Keratinocyte (primary cell): ENCODE results near the gene BHMT. TPM values are rescaled to one million over a fixed set of nuclear protein-coding genes. Genes with fewer than 3 reads are reported as not detected.
A peak's percentile ranks its signal among the peaks of the same experiment; 100 is the strongest.

ENCODE experiments used
- DNase-seq: peaks from one replicate; pipeline ENCODE4 v3.0.0-alpha.2; 2011; ENCODE audit warnings: low read depth, missing footprints, low spot score
- FAIRE-seq: peaks from 2 replicates; lab custom pipeline; 2011; peaks lifted over from hg19 to GRCh38; lab: Jason Lieb, UNC
- H2AFZ ChIP-seq: 2 replicates; pipeline ENCODE4 v1.6.0; 2012; ENCODE audit warnings: low read length, control low read depth, inconsistent platforms; ENCODE audit not compliant: control insufficient read depth
- H3K27ac ChIP-seq: 2 replicates; pipeline ENCODE4 v1.5.1; 2011; ENCODE audit warnings: low read length; ENCODE audit not compliant: control insufficient read depth, insufficient read depth
- H3K27me3 ChIP-seq: 3 replicates; pipeline ENCODE4 v1.6.0; 2011; ENCODE audit warnings: low read length; ENCODE audit not compliant: control insufficient read depth, insufficient read depth; ENCODE audit errors: extremely low read depth
- H3K36me3 ChIP-seq, 2 experiments: 2 replicates in 1 of 2; 3 replicates in 1 of 2; pipeline ENCODE4 v1.5.1; 2011; ENCODE audit warnings: low read length in 2 of 2, mild to moderate bottlenecking in 1 of 2; ENCODE audit not compliant: control insufficient read depth in 2 of 2, insufficient read depth in 2 of 2; ENCODE audit errors: extremely low read depth in 1 of 2
- H3K4me1 ChIP-seq: 3 replicates; pipeline ENCODE4 v1.5.1; 2011; ENCODE audit warnings: low read length; ENCODE audit not compliant: control insufficient read depth, insufficient read depth; ENCODE audit errors: extremely low read depth
- H3K4me2 ChIP-seq: 3 replicates; pipeline ENCODE4 v1.6.0; 2011; ENCODE audit warnings: low read depth, low read length; ENCODE audit not compliant: control insufficient read depth, insufficient read depth; ENCODE audit errors: extremely low read depth
- H3K4me3 ChIP-seq, 3 experiments: fragments of 200-600 bp in 1 of 3; sonication (generic) in 1 of 3; 2 replicates in 2 of 3; 3 replicates in 1 of 3; pipeline ENCODE4 v1.5.1; 2011 to 2016; ENCODE audit warnings: low read length in 3 of 3, mild to moderate bottlenecking in 3 of 3, control low read depth in 2 of 3, inconsistent platforms in 1 of 3, low read depth in 1 of 3, mixed read lengths in 1 of 3, mixed run types in 1 of 3, moderate library complexity in 1 of 3; ENCODE audit not compliant: control insufficient read depth in 2 of 3, insufficient read depth in 2 of 3; ENCODE audit errors: extremely low read depth in 1 of 3
- H3K79me2 ChIP-seq: 2 replicates; pipeline ENCODE4 v1.6.0; 2012; ENCODE audit warnings: low read length; ENCODE audit not compliant: control insufficient read depth, insufficient read depth
- H3K9ac ChIP-seq: 3 replicates; pipeline ENCODE4 v1.6.0; 2011; ENCODE audit warnings: low read length; ENCODE audit not compliant: control insufficient read depth, insufficient read depth; ENCODE audit errors: extremely low read depth
- H3K9me1 ChIP-seq: 3 replicates; pipeline ENCODE4 v1.6.0; 2011; ENCODE audit warnings: low read length; ENCODE audit not compliant: control insufficient read depth, insufficient read depth; ENCODE audit errors: extremely low read depth
- H3K9me3 ChIP-seq: 2 replicates; pipeline ENCODE4 v1.5.1; 2012; ENCODE audit warnings: low read depth, low read length; ENCODE audit not compliant: control insufficient read depth
- H4K20me1 ChIP-seq: 3 replicates; pipeline ENCODE4 v1.6.0; 2011; ENCODE audit warnings: low read length; ENCODE audit not compliant: control insufficient read depth, insufficient read depth; ENCODE audit errors: extremely low read depth
- EZH2 ChIP-seq: IDR thresholded peaks from one replicate; pipeline ENCODE4 v1.6.1; 2012; ENCODE audit warnings: inconsistent platforms, mild to moderate bottlenecking, low read length, moderate library complexity
- dilution Hi-C: fragments of 300-500 bp; cut with MboI; formaldehyde crosslinking; loops from one replicate; pipeline ENCODE4 v1.7.0; 2020; ENCODE audit warnings: low sequenced_read_pairs; ENCODE audit not compliant: extremely low pct_ligation_motif_present
- polyA plus RNA-seq, 5 experiments: library from polyadenylated mRNA; depleted of rRNA in 3 of 5; stranded (reverse) in 3 of 5; stranded (forward) in 1 of 5; unstranded in 1 of 5; fragments of >200 nt; gene quantifications; 1 replicate in 1 of 5; 2 replicates in 3 of 5; 3 replicates in 1 of 5; pipeline versions ENCODE4 v1.2.1 to v1.2.3, GENCODE V29; 2011 to 2012; ENCODE audit warnings: missing spikeins in 2 of 5, low read depth in 1 of 5, low replicate concordance in 1 of 5
- TF ChIP-seq, protein P1 (sequence below), 3 experiments: IDR thresholded peaks in 1 of 3; conservative IDR thresholded peaks in 1 of 3; optimal IDR thresholded peaks in 1 of 3; 2 replicates in 2 of 3; 3 replicates in 1 of 3; pipeline versions ENCODE3 to v1.5.1; 2011; ENCODE audit warnings: low read length in 3 of 3, mild to moderate bottlenecking in 3 of 3, moderate library complexity in 2 of 3, control low read depth in 1 of 3, inconsistent platforms in 1 of 3; ENCODE audit not compliant: insufficient read depth in 2 of 3; ENCODE audit errors: extremely low read depth in 1 of 3

Gene BHMT
- polyA plus RNA-seq, 1 donor (not counting 4 experiments of a cell fraction or from before 2014, with no cell fraction given), result not detected

DNA sequence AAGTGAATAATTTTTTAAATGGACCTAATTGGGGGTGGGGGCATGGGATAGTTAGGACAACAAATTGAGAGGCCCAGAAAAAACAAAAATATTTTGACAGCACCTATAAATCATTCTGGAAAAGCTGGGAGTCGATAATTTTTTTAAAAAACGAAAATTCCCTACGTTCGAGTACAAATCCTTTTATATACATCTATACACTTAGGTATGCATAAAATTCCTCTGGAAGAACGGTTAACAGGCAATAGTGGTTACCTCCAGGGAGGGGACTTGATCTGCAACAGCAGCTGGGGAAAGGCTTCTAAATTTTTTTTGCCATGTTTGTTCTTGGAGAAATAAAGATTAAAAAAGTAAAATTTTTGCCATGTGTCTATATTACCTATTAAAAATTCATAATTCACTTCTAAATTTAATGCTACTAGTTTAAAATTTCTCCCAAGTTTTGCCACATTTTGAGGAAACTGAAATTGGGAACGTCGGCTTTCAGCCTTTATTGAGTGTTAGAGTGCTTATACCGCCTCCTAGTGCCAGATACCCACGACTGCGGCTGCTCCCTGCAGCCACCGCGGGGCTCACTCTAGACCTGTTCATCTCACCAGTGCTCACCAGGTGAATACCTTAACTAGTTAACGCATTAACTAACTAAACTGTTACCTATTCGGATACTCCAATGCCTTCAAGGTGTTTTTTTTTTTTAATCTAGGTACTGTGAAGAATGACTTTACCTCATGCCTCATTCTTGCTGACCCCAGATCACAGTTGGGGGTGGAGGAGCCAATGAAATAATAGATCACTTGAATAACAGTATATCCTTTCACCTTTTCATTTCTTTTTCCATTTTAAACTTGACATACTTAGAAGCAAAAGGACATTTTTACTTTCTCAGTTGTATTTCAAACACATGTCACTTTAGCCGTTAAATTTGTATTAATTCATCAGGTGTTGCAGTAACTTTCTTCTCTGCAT is 1.8 kb upstream of the BHMT start:
- no peak for TF ChIP-seq EZH2
- TF ChIP-seq, protein P1, sequence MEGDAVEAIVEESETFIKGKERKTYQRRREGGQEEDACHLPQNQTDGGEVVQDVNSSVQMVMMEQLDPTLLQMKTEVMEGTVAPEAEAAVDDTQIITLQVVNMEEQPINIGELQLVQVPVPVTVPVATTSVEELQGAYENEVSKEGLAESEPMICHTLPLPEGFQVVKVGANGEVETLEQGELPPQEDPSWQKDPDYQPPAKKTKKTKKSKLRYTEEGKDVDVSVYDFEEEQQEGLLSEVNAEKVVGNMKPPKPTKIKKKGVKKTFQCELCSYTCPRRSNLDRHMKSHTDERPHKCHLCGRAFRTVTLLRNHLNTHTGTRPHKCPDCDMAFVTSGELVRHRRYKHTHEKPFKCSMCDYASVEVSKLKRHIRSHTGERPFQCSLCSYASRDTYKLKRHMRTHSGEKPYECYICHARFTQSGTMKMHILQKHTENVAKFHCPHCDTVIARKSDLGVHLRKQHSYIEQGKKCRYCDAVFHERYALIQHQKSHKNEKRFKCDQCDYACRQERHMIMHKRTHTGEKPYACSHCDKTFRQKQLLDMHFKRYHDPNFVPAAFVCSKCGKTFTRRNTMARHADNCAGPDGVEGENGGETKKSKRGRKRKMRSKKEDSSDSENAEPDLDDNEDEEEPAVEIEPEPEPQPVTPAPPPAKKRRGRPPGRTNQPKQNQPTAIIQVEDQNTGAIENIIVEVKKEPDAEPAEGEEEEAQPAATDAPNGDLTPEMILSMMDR (optimal IDR thresholded peaks at IDR 0.05 in 1 of 3, IDR thresholded peaks at IDR 0.05 in 1 of 3, conservative IDR thresholded peaks at IDR 0.05 in 1 of 3; ENCODE audit: extremely low read depth in 1 of 3, insufficient read depth in 2 of 3, low read length in 3 of 3), result peak; percentile 57 to 63 (median 63)
- no peaks in the 10 kb centered on the region for H3K79me2 ChIP-seq
- no peaks in the 10 kb centered on the region for H3K9me3 ChIP-seq
- no peaks in the 10 kb centered on the region for H3K4me1 ChIP-seq
- no peak overlapping the region for H3K9ac ChIP-seq
- no peaks in the 10 kb centered on the region for H3K36me3 ChIP-seq
- H3K4me3 ChIP-seq, result no peak overlapping the region
- no peak overlapping the region for H2AFZ ChIP-seq
- H3K9me1 ChIP-seq, result no peaks in the 10 kb centered on the region
- H3K27ac ChIP-seq, result no peak overlapping the region
- no peaks in the 10 kb centered on the region for H4K20me1 ChIP-seq
- dilution Hi-C loops, result no loop called here
- H3K27me3 ChIP-seq, result peaks cover 36% of the 10 kb centered on the region
- DNase-seq (no peak), FAIRE-seq (no peak)
- no peak overlapping the region for H3K4me2 ChIP-seq

DNA sequence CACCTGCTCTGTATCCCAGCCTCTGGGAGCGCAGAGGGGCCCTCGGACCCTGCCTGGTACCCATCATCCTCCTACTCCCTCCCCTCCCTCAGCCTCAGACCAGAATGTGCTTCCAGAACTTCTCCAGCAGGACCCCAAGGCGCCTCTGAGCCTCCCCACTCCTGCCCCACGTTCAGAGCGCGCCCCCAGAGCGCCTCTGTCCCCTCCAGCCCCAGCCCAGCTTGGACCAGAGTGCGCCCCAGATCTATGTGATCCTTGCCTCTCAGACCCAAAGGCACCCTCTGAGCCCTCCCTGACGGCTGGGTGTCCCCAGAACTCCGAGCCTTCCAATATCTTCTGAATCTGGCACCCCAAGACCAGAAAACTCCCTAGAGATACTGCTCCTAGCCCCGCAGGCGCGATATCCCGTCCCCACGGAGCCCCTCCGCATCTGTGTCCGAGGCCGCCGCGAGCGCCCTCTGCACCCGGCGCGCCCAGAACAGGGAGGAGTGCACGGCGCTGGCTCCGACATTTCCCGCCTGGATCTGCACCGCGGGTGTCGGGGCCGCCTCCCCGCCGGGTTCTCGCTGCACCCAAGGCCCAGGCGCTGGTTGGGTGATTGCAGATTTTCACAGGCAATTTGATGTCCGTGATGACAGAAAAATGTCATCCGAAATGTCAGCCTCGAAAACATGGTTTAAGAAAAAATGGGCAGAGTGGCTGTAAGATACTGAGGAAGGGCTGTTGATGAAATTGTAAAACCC is 522 bp downstream of the BHMT start:
- FAIRE-seq, result no peak
- Histone ChIP-seq H3K36me3 (no peaks in the 10 kb centered on the region), H3K9me1 (no peaks in the 10 kb centered on the region), H3K27ac (no peak overlapping the region), H3K27me3 (peaks cover 42% of the 10 kb centered on the region), H3K4me2 (no peak overlapping the region), H2AFZ (no peak overlapping the region), H3K9ac (no peak overlapping the region), H3K4me3 (no peak overlapping the region), H4K20me1 (no peaks in the 10 kb centered on the region), H3K4me1 (no peaks in the 10 kb centered on the region), H3K9me3 (no peaks in the 10 kb centered on the region), H3K79me2 (no peaks in the 10 kb centered on the region)
- dilution Hi-C loops, result no loop called here
- TF ChIP-seq, protein P1 (optimal IDR thresholded peaks at IDR 0.05 in 1 of 3, IDR thresholded peaks at IDR 0.05 in 1 of 3, conservative IDR thresholded peaks at IDR 0.05 in 1 of 3; ENCODE audit: extremely low read depth in 1 of 3, insufficient read depth in 2 of 3, low read length in 3 of 3), result peak in 1 of 3 experiments; percentile 17
- TF ChIP-seq EZH2, result no peak
- no peak for DNase-seq
